ENCODE results near the gene CTNNB1.

DNA sequence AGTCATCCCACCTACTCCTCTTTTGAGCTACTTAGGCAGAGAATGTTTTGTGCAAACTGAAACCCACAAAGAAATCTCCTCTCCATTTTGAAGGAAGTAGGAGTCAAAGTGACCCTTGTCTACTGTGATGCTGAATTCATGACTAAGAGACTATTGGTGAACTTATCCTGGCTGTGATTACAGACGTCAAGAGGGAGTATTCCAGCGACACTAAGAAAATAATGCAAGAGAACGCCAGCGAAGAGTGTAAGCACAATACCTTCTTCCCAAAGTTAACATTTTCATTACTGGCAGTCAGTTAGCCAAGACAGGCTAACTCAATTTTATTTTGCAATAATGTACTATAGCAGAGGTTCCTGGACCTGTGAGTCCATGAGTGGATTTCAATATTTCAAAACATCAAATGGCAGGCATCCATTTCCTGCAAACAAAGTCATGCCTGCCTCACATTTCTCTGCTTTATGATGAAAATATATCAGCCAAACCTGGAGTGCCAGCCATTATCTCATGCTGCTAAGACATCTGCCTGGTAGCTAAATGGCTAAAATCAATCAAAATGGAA is 59.0 kb downstream of the CTNNB1 start:
- TF ChIP-seq CTCF (conservative IDR thresholded peaks at IDR 0.05; ENCODE audit: low read depth, low read length): no peak
- TF ChIP-seq EZH2 (IDR thresholded peaks at IDR 0.05; ENCODE audit: low read length, unreplicated experiment): no peak
- no peak for TF ChIP-seq EZH2phosphoT487 (IDR thresholded peaks at IDR 0.05; ENCODE audit: borderline replicate concordance, low read length)
